A549 (cell line): ENCODE data around the gene GANAB. TPM values are rescaled to one million over a fixed set of nuclear protein-coding genes. Genes with fewer than 3 reads are reported as not detected.
A peak's percentile ranks its signal among the peaks of the same experiment; 100 is the strongest.

Experiments used
- ATAC-seq, 2 experiments: fragments of 200-7000 bp in 1 of 2; fragments of >200 bp in 1 of 2; cut with Nextera tagmentation in 1 of 2; cut with Tn5 transposase in 1 of 2; 3 replicates each; pipeline versions ENCODE4 v1.8.0 to v1.9.1; 2018 to 2020; ENCODE audit warnings: mild to moderate bottlenecking in 1 of 2, moderate library complexity in 1 of 2
- CTCF ChIA-PET: fragments of 300-600 bp; sonication (Branson Sonifier 250); formaldehyde crosslinking; extraction: SDS; loops from one replicate; lab custom pipeline; 2021; ENCODE audit warnings: antibody characterized with exemption, inconsistent platforms; lab: Yijun Ruan, JAX
- POLR2A ChIA-PET: fragments of 350-600 bp; formaldehyde crosslinking; extraction: SDS; loops from one replicate; lab custom pipeline; 2021; ENCODE audit warnings: antibody characterized with exemption, inconsistent platforms; lab: Yijun Ruan, JAX
- DNase-seq, 2 experiments: peaks; one replicate each; pipeline versions ENCODE4 v3.0.0 to v3.0.0-alpha.2; 2011 to 2016; ENCODE audit warnings: low read depth in 1 of 2, low spot score in 1 of 2
- FAIRE-seq: peaks from 2 replicates; lab custom pipeline; 2011; peaks lifted over from hg19 to GRCh38; lab: Jason Lieb, UNC
- H3K27ac ChIP-seq, 2 experiments: fragments of >200 bp; sonication (Bioruptor Twin); formaldehyde crosslinking; 3 replicates each; pipeline ENCODE4 v1.5.1; 2016 to 2017
- H3K4me1 ChIP-seq: fragments of >200 bp; sonication (Bioruptor Twin); formaldehyde crosslinking; 3 replicates; pipeline ENCODE4 v1.6.1; 2016
- H3K4me2 ChIP-seq: fragments of >200 bp; sonication (Bioruptor Twin); formaldehyde crosslinking; 3 replicates; pipeline ENCODE4 v1.6.1; 2016
- H3K4me3 ChIP-seq: fragments of >200 bp; sonication (Bioruptor Twin); formaldehyde crosslinking; 3 replicates; pipeline ENCODE4 v1.5.1; 2016
- H3K9me3 ChIP-seq: fragments of >200 bp; sonication (Bioruptor Twin); formaldehyde crosslinking; 3 replicates; pipeline ENCODE4 v1.6.1; 2016
- ATOH8 ChIP-seq: fragments of 250-450 bp; sonication (Bioruptor Pico); IDR thresholded peaks from 2 replicates; pipeline ENCODE4 v1.5.0; 2020; ENCODE audit warnings: low read depth, mild to moderate bottlenecking, moderate library complexity
- BCL3 ChIP-seq: fragments of >200 bp; sonication (Bioruptor Twin); formaldehyde crosslinking; IDR thresholded peaks from 3 replicates; pipeline ENCODE4 v1.6.1; 2016
- CBX8 ChIP-seq: fragments of 200-600 bp; sonication (generic); IDR thresholded peaks from 2 replicates; pipeline ENCODE4 v1.6.1; 2016
- CEBPB ChIP-seq, 2 experiments: fragments of >200 bp in 1 of 2; sonication (Bioruptor Twin) in 1 of 2; formaldehyde crosslinking in 1 of 2; IDR thresholded peaks; 2 replicates each; pipeline ENCODE4 v1.6.1; 2012 to 2016
- CTCF ChIP-seq: fragments of >200 bp; sonication (Bioruptor Twin); formaldehyde crosslinking; IDR thresholded peaks from 3 replicates; pipeline ENCODE4 v1.5.1; 2016
- HOXA7 ChIP-seq: fragments of 250-450 bp; sonication (Bioruptor Pico); IDR thresholded peaks from 2 replicates; pipeline ENCODE4 v1.5.0; 2020; ENCODE audit warnings: mild to moderate bottlenecking, moderate library complexity
- HOXB13 ChIP-seq: fragments of 250-450 bp; sonication (Bioruptor Pico); IDR thresholded peaks from 2 replicates; pipeline ENCODE4 v1.5.0; 2020; ENCODE audit warnings: low read depth, mild to moderate bottlenecking, moderate library complexity
- JUN ChIP-seq, 2 experiments: fragments of >200 bp; sonication (Bioruptor Twin); formaldehyde crosslinking; IDR thresholded peaks; 2 replicates in 1 of 2; 3 replicates in 1 of 2; pipeline ENCODE4 v1.6.1; 2016 to 2017
- KDM5A ChIP-seq: fragments of 200-600 bp; sonication (generic); IDR thresholded peaks from 2 replicates; pipeline ENCODE4 v1.6.1; 2016; ENCODE audit warnings: antibody characterized with exemption, mild to moderate bottlenecking
- MAX ChIP-seq: IDR thresholded peaks from 2 replicates; pipeline ENCODE4 v1.6.1; 2012
- NFE2L2 ChIP-seq: fragments of 150-350 bp; conservative IDR thresholded peaks from 2 replicates; pipeline ENCODE4 v1.6.1; 2014; ENCODE audit warnings: low read length
- NR3C1 ChIP-seq: fragments of >200 bp; sonication (Bioruptor Twin); formaldehyde crosslinking; IDR thresholded peaks from 3 replicates; pipeline ENCODE4 v1.6.1; 2017
- PHF8 ChIP-seq: fragments of 200-600 bp; sonication (generic); IDR thresholded peaks from 2 replicates; pipeline ENCODE4 v1.6.1; 2016; ENCODE audit warnings: low read depth, mild to moderate bottlenecking, antibody characterized with exemption, moderate library complexity, borderline replicate concordance
- POLR2A ChIP-seq: IDR thresholded peaks from 2 replicates; pipeline ENCODE4 v1.6.1; 2012; ENCODE audit warnings: mild to moderate bottlenecking, low read length
- RAD21 ChIP-seq, 2 experiments: fragments of >200 bp in 1 of 2; sonication (Bioruptor Twin) in 1 of 2; formaldehyde crosslinking in 1 of 2; IDR thresholded peaks in 1 of 2; conservative IDR thresholded peaks in 1 of 2; 2 replicates in 1 of 2; 3 replicates in 1 of 2; pipeline ENCODE4 v1.6.1; 2012 to 2018; ENCODE audit warnings: inconsistent platforms in 1 of 2
- SMC3 ChIP-seq: fragments of >200 bp; sonication (Bioruptor Twin); formaldehyde crosslinking; IDR thresholded peaks from 3 replicates; pipeline ENCODE4 v1.6.1; 2018; ENCODE audit warnings: inconsistent platforms
- USF2 ChIP-seq: fragments of 450-650 bp; IDR thresholded peaks from 2 replicates; pipeline ENCODE4 v1.6.1; 2014; ENCODE audit warnings: antibody characterized with exemption
- WGBS: methylation state at CpG from one replicate; pipeline ENCODE4 v1.1.6; 2017; ENCODE audit errors: missing lambda C conversion rate; 5-methylcytosine and 5-hydroxymethylcytosine counted together
- polyA plus RNA-seq, 4 experiments: library from polyadenylated mRNA; depleted of rRNA in 3 of 4; stranded (reverse); fragments of >200 nt; fragmentation: RNase III in 1 of 4; extraction: RNeasy Plus Mini Kit Qiagen cat#74134 plus additional on column Dnase treatment in 1 of 4; gene quantifications; 2 replicates in 3 of 4; 3 replicates in 1 of 4; pipeline ENCODE4 v1.2.3, GENCODE V29; 2011 to 2017
- TF ChIP-seq, protein P1 (sequence below): IDR thresholded peaks from 2 replicates; pipeline ENCODE4 v1.6.1; 2012

Gene GANAB
- polyA plus RNA-seq, 2 of the 4 experiments (the other 2 are of a cell fraction): 215 to 220 TPM

DNA sequence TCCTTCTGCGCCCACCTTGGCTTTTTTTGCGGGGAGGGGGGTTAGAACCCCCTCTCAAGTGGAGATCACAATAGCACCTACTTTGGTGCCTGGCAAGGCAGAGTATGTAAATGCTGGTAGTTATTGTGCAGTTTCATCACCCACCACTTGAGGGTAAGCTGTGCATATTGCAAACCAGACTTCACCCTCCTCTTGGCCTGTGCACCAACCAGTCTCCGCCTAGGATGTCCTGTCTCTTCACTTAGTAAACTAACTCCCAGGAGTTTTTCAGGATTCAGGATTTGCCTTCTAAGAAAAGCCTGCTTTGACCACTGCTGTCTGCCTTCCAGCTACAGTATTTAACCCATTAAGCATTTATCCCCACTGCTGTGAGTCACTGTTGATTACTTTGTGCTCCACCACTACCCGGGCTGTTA is 34.4 kb upstream of the GANAB start:
- 14% methylated on average over 4 of the region's 4 CpGs for WGBS
- peak overlapping the region; percentile 24 for H3K4me2 ChIP-seq
- TF ChIP-seq CTCF (peak; percentile 61), NR3C1 (no peak), BCL3 (no peak), RAD21 (conservative IDR thresholded peaks at IDR 0.05 in 1 of 2, IDR thresholded peaks at IDR 0.05 in 1 of 2) (peak; percentile 64 to 72), SMC3 (peak; percentile 42; the same call in 2 of the 3 replicates)
- FAIRE-seq (peak; percentile 43), ATAC-seq (peak; percentile 92 to 95), DNase-seq (peak; percentile 80 to 88)
- H3K4me3 ChIP-seq: no peak overlapping the region
- H3K27ac ChIP-seq: peak overlapping the region; percentile 50 to 92
- peaks cover 24% of the 10 kb centered on the region for H3K4me1 ChIP-seq
- no peaks in the 10 kb centered on the region for H3K9me3 ChIP-seq
- CTCF ChIA-PET: interaction anchor here (0.7 to 7.2 kb wide), 24 partner anchors 11 to 286 kb away, joined by 3 to 126 read pairs (median 5); partner anchors contain the start of genes BSCL2, C11orf98, CSKMT and GNG3
- POLR2A ChIA-PET: interaction anchor here (0.6 to 2.7 kb wide), 10 partner anchors 9 to 182 kb away, joined by 3 to 34 read pairs (median 6); partner anchors contain the start of genes C11orf98, CSKMT, HNRNPUL2 and INTS5

DNA sequence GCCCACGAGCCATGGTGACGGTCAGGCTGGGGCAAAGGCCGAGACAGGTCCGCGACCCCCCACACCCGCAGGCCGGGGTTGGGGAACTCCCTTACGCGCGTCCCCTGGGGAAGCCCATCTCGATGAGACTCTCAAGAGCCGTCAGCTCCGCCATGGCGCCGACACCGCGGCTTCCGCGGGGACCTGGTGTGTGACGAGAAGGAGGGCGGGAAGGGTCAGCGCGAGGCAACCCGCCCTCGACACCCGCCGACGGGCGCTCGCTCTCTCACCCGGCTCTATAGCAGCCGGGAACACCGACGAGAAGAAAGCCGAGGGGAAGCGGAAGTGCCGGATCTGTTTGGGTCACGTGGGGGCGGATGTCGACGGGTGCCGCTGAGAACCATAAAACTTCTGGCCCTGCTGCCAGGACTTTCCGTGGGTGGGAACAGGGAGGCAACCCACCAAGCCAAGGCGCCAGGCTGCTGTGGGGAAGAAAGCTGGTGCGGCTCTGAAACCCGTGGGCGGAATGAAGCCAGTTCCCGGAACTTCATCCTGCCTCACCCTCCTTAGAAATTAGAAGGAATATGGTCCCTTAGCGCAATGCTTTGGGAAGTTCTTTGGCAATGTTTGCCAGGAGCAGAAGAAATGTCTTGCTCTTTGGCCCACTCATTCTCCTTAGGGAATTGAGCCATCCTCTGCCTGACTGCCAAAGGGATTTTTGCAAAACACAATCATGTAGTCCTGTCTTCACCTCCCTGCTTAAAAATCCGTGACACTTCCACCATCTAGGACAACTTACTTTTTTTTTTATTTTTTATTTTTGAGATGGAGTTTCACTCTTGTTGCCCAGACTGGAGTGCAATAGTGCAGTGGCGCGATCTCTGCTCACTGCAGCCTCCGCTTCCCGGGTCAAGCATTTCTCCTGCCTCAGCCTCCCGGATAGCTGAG is 32.6 kb upstream of the GANAB start, which contains the start of gene UBXN1:
Gene UBXN1, minus strand, starts transcription at position 304 of the 927 bp plus-strand sequence. Its CDS starts 150 bp downstream, at position 154.
- Histone ChIP-seq H3K4me1 (peaks cover 24% of the 10 kb centered on the region), H3K4me2 (peak within 1 kb of the TSS; percentile 90), H3K9me3 (no peaks in the 10 kb centered on the region), H3K4me3 (peak within 1 kb of the TSS; percentile 67), H3K27ac (peak within 1 kb of the TSS; percentile 87 to 92)
- TF ChIP-seq CEBPB (IDR thresholded peaks at IDR 0.05) (peak in 1 of 2 experiments; percentile 33; a peak in 1 of 4 replicates), HOXB13 (CRISPR knock-in tag) (0 out of 2 replicates have a peak, but pooled peaks have one; percentile 33), ATOH8 (CRISPR knock-in tag) (0 out of 2 replicates have a peak, but pooled peaks have one; percentile 40), USF2 (peak; percentile 96), POLR2A (peak; percentile 57), CBX8 (no peak), PHF8 (peak; percentile 65; the same call in 1 of the 2 replicates), BCL3 (peak; percentile 52; the same call in 1 of the 3 replicates), HOXA7 (CRISPR knock-in tag) (no peak), NFE2L2 (no peak), KDM5A (peak; percentile 74; the same call in 1 of the 2 replicates), JUN (IDR thresholded peaks at IDR 0.05) (peak; percentile 78 to 86; a peak in 3 of 5 replicates), MAX (peak; percentile 91)
- TF ChIP-seq, protein P1, sequence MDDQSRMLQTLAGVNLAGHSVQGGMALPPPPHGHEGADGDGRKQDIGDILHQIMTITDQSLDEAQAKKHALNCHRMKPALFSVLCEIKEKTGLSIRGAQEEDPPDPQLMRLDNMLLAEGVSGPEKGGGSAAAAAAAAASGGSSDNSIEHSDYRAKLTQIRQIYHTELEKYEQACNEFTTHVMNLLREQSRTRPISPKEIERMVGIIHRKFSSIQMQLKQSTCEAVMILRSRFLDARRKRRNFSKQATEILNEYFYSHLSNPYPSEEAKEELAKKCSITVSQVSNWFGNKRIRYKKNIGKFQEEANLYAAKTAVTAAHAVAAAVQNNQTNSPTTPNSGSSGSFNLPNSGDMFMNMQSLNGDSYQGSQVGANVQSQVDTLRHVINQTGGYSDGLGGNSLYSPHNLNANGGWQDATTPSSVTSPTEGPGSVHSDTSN: peak; percentile 70; the same call in 1 of the 2 replicates
- WGBS: 31% methylated on average over 18 of the region's 55 CpGs
- POLR2A ChIA-PET: interaction anchor here (1.3 to 2.7 kb wide), 5 partner anchors 7 to 88 kb away, joined by 4 to 34 read pairs (median 13); partner anchors contain the start of genes C11orf98, CSKMT, HNRNPUL2 and LBHD1
- CTCF ChIA-PET: interaction anchor here (0.6 to 7.2 kb wide), 4 partner anchors 9 to 41 kb away, joined by 3 to 126 read pairs (median 18); partner anchors contain the start of genes LBHD1, LRRN4CL and UQCC3
- peak; percentile 84 to 86 for ATAC-seq
- FAIRE-seq: no peak
- DNase-seq: peak; percentile 87 to 92
